HG03521 (cell line): Measurements from ENCODE around the gene CD300C.
"Not testable (repeated sequence)": the region's sequence is repeated elsewhere in the genome, so short reads cannot be mapped to it uniquely, and the experiment has no call there.

Source experiments
- ATAC-seq: cut with Tn5 transposase; IDR thresholded peaks from one replicate; pipeline ENCODE4 v1.9.1; 2021; ENCODE audit warnings: mild to moderate bottlenecking, moderate library complexity; ENCODE audit not compliant: unreplicated experiment

The CD300C gene

DNA sequence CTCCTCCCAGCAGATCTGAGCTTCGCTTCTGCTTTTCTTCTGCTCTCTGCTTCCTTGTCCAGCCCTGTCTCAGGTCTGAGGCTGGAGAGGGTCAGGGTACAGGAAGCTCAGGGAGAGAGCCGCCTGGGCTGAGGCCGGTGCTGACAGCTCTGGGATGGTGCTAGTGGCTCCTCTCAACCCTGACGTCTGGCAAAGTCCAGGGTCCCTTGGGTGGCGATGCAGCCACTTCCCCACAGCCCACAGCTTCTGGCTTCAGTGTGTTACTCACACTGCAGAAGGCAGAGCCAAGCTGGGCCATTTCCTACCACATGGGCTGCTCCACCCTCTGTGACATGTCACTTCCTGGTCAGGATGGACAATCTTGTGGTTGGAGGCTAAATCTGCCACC is at the start of gene CD300C:
CD300C (minus strand) TSS at position 273 of the 388 bp plus-strand sequence. CDS start 333 bp downstream, outside the sequence.
- no peak for ATAC-seq

DNA sequence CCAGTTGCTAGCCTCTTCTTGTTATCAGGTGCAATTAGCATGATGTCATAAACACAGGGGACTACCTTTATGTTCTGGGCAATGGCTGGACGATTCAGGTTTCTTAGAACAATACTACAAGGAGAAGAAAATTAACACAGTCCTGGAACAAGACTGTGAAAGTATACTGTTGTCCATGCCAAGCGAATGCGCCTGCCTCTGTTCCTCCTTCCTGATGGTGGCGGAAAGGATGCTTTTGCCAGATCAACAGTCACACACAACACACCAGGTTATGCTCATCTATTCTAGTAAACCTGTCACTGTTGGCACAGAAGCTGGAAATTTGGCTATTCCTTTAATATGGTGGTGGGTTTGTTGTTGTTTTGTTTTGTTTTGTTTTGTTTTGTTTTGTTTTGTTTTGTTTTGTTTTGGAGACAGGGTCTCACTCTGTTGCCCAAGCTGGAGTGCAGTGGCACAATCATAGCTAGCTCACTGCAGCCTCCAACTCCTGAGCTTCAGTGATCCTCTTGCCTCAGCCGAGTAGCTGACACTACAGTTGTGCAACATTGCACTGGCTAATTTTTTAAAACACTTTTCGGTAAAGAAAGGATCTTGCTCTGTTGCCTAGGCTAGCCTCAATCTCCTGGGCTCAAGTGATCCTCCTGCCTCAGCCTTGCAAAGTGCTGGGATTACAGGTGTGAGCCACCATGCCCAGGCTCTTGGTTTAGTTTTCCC is 49.3 kb upstream of the CD300C start:
- ATAC-seq: no peak

DNA sequence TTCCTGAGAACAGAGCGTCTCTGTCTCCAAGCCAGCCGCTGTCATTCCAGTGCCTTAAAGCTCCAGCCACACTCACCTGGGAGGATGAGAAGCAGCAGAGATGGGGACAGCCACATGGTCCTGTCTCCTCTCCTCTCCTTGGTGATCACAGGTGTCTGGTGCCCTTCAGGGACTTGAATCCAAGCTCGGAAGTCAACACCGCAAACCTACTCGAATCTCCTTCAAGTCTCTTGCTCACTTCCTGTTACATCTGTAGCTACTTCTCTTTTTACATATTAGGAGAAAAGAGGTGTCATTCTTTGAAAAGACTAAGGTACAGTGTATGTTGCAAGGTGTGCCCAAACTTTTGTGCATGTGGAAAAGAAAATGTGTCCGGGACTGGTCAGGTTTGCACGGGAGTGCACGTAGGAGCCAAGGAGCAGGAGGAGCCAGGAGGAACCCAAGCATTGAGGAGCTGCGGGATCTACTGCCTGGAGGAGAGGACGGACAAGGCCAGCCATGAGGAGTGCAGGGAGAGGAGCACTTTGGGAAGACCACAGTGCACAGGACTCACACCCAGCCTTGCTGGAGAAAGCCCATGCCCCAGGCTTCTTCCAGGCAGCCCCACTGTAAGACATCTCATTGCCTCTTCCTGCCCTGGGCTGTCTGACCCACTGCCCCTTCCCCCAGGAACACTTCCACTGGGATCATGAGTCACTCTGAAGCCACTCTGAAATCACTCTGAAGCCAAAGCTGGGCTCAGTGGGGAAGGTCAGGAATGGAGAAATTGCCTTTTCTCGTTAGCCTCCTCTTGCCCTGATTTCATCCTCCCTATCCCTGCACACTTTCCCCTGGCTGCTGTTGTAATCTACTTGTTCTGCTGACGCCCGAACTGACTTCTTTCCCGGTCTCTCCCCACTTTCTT is 46.4 kb upstream of the CD300C start, which contains the start of gene CD300LD:
CD300LD (minus strand) TSS at position 197 of the 904 bp plus-strand sequence; CDS start at position 116, 81 bp downstream.
- no peak for ATAC-seq

DNA sequence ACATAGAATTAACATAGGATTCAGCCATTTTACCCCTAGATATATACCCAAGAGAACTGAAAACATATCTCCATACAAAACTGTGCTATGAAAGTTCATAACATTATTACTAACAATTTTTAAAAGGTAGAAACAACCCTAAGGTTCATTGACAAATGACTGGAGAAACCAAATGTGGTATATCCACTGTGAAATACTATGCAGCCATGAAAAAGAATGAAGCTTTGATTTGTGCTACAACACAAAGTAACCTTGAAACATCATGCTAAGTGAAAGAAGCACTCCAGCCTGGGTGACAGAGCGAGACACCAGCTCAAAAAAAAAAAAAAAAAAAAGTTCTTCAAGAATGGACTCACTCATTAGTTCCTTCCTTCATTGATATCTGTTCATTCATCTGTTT is 45.6 kb upstream of the CD300C start:
- ATAC-seq: no peak

DNA sequence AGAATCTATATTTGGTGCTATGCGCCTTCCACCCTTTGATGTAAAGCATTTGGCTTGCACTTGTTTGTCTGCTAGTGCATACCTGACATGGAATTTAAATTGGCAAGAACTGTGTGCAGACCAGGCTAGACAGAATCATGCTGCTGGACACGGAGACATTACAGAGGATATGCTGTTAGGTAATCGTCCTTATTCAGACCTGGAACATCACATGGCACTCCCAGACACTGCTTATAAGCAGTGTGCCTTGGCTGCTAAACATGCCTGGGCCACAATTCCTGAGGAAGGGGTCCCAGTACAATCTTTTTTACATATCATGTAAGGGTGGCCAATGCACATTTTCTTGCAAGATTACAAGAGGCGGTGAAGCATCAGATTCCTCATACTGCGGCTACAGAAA is 39.8 kb upstream of the CD300C start:
- ATAC-seq: no peak

DNA sequence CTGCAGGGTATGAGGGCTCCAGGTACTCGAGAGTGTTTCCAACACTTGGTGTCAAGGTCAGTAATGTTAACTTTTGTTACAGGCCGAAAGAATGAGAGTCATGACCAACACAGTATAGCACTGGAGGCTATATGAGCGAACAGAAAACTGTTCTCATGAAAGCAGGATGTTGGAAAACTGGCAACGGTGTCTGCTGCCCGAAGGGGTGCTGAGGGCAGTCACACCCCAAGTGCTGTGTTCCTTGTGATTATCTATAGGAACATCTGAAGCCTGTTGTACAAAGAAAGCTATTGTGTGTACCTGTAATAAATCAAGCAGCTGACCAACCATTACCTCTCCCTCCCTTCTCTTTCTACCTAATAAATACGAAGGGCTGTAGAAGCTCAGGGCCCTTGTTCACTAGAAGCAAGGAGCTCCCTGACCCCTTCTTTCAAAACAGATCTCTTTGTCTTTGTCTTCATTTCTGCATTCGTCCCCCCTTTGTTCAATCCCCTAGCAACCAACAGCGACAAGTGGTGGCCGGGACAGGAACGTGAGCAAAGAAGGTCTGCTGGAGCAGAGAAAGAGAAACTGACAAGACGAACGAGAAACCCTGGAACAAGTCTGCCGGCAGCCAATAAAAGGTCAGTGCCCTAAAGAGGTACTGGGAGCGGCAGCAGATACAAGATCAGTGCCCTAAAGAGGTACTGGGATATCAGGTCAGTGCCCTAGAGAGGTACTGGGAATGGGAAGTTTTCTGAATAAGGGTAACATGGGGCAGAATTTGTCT is 38.6 kb upstream of the CD300C start:
- no peak for ATAC-seq

DNA sequence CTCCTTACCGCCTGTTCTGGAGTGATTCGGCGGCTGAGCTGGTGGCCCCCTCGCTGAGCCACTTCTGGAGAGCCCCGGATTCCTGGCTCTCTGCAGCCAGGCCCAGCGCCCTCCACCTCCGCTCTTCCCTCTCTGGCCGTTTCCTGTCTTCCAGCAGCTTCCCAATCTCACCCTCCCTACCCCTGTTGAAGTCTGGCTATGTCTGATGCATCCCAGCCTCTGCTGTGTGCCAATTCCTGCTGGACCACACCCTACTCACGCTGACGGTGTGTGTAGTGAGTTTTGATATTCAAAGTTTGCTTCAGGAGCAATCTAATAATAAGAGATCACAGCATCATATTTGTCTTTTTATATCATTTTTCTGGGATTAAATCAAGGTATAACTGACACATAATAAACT is 36.7 kb upstream of the CD300C start:
- ATAC-seq: no peak

DNA sequence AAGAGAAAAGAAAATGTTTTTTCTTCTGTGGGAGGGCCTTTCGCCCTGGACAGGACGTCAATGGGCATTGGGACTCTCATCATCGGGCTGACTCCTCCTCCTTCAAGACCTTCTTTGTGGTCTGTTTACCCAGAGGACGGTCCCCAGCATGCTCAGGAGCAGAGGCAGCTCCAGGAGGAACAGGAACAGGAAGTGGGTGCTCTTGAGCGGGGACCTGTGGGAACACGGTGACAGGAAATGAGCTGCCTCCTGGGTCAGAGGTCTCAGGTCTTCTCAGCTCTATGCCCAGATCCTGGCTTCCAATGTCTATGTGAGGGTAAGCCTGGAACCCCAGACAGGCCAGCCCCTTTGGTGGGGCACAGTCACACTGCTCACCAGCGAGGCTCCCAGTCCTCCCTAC is 34.0 kb upstream of the CD300C start:
- ATAC-seq: no peak

DNA sequence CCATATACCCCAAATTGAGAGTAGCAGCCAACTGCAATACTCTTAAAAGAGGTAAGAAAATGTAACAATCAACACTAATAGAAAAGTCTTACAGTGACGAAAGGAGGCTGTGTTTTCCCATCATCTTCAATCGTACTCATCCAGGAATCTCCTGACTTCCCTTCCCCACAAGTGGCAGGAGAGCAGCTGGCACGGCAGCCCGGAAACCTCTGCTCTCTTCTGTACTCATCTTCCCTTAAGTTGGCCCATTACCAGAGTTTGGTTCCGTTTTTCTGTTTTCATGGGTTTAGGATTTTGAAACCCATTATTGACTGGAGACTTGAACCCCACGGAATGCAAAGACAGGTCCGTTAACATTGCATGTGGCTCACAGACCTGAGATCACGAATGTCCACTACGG is 33.1 kb upstream of the CD300C start:
- ATAC-seq: no peak

DNA sequence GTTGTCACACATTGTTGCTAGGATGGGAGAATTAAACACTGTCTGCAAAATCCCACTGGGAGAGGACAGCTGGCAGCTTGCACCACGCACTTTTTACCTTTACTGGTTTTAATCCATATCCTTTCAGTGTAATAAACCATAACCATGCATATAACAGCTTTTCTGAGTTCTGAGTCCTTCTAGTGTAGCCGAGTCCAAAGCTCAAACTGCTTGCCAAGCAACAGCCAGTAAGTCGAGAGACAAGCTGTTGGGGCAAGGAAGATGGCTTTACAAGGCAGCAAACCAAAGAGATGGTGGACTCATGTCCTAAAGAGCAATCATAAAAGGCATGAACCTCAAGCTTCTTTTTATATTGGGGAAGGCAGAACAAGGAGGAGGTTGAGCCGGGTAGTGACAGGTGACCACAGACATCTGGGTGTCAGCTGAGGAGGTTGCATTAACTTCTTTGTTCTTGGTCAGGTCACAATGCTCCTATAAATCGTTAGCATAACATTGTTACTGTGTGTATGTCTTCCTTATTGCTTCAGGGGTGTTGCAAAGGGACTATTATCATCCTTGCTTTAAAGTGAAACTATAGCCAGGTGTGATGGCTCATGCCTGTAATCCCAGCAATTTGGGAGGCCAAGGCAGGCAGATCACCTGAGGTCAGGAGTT is 28.7 kb upstream of the CD300C start:
- ATAC-seq: no peak

DNA sequence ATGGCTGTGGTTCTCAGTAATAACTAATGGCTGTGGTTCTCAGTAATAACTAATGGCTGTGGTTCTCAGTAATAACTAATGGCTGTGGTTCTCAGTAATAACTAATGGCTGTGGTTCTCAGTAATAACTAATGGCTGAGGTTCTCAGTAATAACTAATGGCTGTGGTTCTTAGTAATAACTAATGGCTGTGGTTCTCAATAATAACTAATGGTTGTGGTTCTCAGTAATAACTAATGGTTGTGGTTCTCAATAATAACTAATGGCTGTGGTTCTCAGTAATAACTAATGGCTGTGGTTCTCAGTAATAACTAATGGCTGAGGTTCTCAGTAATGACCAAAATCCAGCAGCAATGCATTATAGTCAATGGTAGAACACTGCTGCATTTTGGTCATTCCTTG is 27.7 kb upstream of the CD300C start:
- ATAC-seq: not testable (repeated sequence)

DNA sequence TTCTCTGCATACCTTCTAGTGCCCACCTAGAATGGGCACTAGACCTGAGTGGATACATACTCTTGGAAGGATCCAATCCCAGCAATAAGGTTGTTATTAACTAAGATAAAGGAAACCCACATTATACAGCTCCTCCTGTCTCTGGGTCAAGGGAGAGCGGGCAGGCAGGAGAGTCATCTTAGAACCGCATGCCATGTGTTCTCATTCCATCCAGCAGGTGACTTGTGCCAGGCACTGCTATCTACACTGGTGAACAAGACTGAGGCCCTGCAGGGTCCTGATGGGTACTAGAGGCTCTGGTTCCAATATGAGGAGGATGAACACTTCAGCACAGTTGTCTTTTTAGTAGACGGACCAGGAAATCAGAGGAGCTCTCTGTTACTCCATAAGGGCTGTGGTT is 27.3 kb upstream of the CD300C start:
- no peak for ATAC-seq

DNA sequence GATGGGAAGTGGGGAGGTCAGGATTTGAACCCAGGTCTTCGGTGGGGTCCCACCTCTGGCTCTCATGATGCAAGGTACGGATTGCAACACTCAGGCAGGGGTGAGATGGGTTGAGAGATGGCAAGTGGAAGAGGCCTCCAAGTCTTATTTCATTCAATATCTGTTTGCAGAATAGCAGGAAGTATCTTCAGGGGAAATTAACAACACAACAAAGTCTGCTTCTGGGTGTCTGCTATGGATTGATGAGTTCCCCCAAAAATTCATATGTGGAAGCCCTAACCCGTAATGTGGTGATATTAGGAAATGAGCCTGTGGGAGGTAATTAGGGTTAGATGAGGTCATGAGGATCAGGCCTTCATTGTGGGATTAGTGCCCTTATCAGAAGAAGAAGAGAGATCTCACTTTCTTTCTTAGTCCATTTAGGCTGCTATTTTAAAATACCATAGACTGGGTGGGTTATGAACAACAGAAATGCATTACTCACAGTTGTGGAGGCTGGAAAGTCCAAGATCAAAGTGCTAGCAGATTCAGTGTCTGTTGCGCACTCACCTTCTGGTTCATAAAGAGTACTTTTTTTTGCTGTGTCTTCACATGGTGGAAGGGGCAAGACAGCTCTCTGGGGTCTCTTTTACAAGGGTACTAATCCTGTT is 25.8 kb upstream of the CD300C start:
- no peak for ATAC-seq

DNA sequence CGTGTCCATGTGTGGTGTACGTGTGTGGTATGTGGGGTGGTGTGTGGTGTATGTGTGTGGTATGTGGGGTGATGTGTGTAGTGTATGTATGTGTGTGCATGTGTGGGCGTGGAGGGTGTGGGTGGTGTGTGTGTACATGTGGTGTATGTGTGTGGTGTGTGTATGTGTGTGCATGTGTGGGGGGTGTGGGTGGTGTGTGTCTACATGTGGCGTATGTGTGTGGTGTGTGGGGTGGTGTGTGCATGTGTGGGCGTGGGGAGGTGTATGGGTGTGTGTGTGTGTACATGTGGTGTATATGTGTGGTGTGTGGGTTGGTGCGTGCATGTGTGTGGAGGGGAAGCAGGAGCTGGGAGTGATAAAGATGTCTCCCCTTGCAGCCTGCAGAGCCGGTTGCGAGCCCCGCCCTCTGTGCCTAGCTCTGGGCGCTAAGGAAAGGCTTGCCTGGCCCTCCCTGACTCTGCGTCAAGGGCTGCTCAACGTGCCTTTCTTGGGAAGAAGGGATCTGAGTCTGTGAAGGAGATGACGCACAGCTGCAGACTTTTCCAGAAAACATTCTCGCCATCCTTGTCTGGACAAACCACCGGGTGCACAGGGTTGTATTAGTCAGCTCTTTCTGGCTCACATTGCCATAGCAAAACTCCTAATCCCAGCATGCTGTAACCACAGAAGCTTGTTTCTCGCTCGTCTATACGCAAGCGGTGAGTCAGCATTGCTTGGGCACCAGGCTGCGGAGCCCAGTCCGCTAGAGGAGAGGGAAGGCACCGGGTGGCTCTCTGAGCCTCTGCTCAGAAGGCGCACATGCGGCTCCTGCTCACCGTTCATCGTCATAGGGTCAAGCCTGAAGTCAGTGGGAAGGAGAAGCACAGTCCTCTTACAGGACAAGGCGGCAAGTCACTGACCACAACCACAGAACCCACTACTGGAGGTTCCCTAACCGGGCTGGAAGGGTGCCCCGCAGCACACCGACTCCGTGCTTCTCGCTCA is 23.4 kb upstream of the CD300C start:
- no peak for ATAC-seq

DNA sequence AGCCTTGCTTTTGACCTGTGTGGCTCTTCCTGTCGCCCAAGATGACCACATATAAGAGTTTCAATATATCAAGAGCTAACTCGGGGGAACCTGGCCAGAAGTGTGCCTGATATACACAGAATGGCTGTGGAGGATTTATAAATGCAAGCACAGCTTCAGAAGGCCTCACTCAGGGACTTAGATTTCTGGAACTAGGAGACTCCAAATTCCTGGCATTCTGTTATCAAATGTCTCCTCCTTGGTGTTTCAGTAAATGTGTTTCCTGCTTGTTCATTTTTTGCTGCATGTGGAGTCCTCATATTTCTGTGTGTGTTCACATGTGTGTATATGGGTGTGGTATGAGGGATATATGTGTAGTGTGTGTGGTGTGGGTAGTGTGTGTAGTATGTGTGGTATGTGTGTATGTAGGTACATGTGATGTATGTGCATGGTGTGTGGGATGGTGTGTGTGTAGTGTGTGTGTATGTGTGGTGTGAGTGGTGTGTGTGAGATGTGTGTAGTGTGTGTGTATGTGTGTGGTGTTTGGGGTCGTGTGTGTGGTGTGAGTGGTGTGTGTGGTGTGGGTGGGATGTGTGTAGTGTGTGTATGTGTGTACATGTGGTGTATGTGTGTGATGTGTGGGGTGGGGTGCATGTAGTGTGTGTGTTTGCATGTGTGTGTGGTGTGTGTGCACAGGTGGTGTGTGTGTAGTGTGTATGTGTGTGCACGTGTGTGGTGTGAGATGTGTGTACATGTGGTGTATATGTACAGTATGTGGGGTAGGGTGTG is 22.4 kb upstream of the CD300C start:
- no peak for ATAC-seq

DNA sequence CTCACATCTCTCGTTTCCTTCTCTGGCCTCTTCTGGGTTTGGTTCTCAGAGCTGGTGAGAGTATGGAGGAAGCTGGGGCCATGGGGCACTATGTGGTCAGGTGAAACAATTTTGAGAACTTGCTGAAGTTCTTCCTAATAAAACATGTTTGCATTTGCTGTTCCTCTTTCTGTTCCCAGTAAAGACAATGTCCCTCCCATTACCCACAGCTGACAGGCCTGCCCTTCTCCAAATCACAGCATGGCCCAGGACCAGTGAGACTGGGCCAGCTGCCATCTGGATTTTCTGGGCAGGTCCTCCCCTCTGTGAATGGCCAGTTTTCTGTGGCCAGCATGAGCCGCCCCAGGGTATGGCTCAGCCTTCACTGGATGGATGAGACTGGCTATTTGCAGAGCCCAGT is 21.5 kb upstream of the CD300C start, which contains the start of gene CD300H:
CD300H (minus strand) TSS at position 113 of the 400 bp plus-strand sequence.
- no peak for ATAC-seq

DNA sequence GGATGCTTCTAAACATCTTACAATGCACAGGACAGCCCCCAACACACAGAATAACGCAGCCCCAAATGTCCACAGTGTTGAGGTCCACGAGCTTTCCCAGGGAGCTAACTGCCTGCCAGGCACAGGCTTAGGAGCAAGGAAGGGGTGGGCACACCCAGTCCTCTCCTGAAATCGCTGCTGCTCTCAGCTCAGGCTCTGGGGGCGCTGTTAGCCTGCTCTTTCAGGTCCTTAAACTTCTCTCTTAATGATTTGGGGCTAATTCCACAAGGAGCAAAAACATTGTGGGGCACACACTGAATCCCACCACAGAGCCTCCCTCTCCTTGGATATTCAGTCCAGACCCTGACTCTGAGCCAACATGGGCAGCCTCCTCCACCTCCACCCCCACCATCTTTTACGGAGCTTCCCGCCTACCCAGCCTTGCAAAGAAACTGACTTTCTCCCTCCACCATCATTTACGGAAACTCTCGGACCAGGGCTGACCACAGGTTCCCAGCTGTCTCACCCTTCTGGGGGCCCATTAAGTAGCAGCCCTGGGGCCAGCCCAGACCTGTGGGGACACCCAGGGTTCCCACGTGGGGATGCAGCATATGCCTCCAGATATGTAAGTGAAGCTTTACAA is 20.3 kb upstream of the CD300C start:
- no peak for ATAC-seq

DNA sequence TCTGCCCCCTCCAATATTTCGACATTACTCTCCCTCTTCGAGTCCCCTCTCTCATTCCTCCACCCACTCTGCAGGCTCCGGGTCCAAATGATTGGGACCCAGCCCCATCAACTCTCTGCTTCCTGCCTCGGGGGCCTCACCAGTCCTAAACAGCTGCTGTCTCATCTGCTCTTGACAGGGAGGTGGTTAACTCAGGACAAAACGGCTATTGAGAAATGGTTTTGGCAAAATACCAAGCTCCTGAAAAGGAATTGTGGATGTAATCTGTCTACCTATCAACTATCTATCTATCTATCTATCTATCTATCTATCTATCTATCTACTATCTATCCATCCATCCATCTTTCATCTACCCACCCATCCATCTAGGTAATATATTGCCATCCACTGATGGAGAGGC is 19.2 kb upstream of the CD300C start:
- no peak for ATAC-seq
